ENCODE results near the gene VDR.

The VDR gene

DNA sequence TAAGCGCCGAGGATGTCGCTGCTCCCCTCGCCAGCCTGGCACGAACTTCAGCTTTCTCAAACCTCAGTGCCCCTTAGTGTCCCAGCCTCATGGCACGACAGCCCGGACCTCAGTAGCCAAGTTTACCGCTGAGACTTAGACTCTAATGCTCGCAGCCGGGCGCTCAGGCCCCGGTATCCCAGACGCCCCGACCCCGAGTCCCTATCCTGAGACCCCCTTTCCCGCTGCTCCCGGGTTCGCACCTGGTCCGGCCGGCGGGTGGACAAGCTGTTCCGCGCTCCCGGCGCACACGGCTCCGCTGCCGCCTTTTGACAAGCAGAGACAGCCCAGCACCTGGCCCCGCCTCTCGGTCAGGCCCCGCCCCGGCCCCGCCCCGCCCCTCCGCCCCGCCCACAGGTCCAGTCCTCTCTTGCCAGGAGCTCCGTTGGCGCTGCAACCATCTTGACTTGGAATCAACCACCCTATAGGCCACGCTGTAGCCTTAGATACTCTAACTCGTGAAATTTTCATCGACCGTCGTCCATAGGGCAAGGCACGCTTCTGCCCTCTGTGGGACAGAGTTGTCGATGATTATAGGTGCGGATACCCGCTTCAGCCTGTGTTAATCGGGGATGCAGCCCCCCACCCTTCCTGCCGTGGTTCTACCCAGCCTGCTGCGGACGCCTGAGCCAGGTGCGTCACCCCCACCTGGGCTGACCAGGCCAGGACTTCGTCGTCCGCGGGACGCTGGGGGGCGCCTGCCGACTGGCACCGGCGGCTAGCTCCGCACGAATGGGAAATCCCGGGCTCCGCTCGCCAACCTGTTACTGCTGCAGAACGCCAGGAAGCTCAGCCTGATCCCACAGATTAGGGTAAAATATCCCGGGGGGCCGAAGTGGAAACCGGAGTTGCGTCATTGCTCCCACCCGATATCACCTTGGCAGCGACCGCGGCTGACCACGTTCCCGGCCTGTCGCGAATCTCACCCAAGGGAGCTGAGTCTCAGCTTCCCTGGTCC is at the start of gene VDR:
Gene VDR, minus strand, starts transcription at position 282 of the 997 bp plus-strand sequence. CDS start 25,881 bp downstream, outside the sequence.
- DNase-seq (ENCODE audit: low read depth), result peak; percentile 55

DNA sequence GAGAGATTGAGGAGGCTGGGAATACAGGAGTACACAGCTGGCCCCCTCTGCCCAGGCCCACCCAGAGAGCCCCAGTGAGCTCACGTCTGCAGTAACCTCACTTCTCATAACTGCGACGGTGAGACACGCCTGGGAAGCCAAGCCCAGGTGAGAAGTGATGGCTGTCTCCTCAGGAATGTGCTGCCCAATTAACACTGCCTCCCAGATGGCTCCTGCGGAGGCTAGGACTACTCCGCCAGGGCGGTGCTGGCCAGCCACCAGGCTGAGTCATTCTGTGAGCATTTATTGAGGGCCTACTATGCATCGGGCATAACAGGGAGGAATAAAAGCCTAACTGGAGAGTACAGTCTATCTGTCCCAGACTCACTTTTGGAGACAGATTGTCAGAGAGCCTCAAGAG is 49.3 kb upstream of the VDR start:
- DNase-seq (ENCODE audit: low read depth), result no peak

DNA sequence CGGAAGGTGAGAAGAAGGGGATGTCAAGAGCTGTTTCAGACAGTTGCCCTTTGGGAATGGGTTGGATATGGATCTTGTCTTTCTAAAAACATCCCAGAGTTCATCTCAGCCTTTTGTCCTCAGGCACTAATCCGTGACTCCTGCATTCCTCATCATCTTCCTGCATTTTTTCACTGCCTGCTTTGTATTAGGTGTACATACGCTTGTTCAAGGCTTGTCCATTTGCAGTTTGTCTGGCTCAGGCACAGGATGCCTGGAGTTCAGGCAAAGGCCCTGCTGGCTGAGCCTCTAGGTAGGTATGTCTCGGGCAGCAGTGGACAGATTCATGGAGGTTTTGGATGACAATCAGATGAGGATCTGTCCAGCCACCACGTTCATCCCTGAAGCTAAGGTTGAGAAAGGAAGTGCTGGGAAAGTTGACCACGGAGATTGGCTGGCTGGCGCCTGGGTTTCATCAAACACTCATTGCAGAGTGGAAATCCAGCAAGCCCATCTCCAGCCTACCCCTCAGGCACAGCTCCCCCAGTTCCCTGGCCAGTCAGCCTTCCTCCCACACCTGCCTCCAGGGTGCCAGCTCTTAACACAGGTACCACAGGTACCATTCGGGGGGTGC is 46.2 kb upstream of the VDR start:
- DNase-seq (ENCODE audit: low read depth), result no peak

DNA sequence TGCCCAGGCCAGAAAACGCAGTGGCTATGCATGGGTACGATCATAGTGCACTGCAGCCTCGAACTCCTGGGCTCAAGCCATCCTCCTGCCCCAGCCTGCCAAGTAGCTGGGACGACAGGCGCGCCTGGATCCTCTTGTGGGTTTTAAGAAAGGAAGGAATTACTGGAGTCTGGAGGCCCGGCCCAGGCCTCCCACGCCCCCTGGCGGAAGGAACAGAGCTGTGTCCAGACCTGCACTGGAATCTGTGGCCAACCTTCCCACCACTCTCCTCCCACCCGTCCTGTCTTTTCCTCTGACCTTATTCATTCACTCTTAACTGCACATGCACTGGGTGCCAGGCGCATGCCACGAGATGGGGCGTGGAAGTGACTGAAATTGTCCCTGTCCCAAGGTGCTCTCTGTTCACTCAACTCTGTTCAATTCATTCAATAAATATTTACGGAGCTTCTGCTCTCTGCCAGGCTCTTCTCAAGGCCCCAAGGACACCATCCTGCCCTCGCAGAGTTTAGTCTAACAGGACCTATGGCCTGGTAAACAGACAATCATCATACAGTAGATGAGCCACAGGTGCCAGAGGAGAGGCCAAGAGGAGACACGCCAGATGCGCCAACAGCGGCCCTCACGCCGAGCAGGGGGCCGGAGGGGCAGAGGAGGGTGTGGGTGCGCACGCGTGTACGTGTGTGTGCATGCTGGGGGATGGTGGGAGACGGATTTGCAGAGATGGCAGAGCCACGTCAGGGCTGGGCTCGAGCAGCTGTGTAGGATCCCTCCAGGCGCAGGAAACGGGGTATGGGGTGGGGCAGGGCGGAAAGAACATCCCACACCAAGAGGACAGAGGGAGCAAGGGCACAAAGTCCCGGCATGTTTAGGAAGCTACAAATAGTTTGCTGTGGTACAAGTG is 44.9 kb upstream of the VDR start:
- DNase-seq (ENCODE audit: low read depth), result peak; percentile 64

DNA sequence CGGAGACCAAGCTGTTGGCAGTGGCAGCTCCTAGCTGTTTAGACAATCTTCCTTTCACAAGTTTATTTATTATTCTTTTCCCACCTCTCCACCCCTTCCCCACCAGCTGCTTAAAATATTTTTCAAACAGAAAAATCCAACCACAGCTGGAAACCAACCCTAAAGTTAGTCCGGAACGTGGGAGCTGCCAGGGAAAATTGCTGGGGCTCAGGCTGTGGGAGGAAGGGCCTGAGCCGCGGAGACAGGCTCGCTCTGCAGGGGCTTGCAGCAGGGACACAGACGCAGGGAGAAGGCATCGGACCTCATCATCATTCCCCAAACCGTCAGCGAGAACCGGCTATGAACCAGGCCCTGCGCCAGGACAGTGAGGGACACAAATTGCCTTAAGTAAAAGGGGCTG is 42.5 kb upstream of the VDR start:
- no peak for DNase-seq (ENCODE audit: low read depth)

DNA sequence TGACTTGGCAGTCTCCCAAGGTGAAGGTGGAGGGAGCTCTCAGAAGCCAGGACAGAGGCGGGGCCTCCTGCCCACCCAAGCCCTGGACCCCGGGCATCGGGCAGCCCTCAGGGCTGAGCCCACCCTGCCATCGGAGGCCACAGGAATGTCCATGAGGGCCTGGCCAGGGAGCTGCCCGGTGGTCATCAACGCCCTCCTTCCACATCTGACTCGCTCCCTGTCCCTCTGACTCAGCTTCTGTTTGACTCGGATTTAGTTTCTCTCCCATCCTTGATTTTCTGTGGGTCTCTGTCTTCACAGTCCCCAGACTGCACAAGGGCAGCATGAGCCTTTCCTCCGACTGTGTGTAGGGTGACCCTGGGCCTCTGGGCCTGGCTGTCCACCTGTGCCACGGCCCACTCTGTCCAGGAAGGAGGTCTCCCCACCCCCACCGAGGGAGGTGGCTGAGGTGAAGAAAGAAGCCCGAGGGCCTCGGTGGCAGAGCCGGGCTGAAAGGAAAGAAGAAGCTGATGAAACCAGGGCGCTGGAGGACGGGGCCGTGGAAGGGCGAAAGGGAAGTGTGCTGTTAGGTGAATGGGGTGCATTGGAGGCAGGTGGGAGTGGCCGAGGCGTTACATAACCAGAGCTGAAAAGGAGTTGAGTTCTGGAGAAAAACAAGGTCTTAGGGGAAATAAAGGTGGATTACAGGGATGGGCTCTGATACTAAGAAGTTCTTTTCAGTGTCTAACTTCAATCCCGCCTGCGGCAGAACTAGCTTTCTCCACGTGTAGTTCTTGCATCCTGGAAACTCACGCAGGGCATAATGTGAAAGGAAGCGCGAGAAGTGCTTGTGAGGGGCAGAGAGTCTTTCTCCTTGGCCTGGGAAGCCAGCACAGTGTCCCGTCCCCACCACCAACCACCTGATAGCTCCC is 41.9 kb upstream of the VDR start:
- peak; percentile 20 for DNase-seq (ENCODE audit: low read depth)

DNA sequence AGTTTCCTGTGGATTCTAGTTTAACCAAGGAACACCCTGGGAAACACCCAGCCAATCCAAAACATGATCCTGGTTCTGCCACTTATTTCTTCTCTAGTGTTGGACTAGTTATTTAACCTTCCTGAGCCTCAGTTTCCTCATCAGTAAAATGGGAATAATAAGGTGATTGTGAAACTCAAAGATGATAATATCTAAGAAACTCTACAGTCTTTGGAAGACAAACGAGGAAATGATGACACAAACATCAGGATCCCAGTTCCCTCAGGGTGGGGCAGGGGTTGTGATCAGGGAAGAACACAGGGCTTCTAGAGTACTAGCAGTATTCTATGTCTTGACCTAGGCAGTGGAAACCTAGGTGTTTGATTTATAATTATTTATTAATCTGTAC is 40.5 kb upstream of the VDR start:
- no peak for DNase-seq (ENCODE audit: low read depth)

DNA sequence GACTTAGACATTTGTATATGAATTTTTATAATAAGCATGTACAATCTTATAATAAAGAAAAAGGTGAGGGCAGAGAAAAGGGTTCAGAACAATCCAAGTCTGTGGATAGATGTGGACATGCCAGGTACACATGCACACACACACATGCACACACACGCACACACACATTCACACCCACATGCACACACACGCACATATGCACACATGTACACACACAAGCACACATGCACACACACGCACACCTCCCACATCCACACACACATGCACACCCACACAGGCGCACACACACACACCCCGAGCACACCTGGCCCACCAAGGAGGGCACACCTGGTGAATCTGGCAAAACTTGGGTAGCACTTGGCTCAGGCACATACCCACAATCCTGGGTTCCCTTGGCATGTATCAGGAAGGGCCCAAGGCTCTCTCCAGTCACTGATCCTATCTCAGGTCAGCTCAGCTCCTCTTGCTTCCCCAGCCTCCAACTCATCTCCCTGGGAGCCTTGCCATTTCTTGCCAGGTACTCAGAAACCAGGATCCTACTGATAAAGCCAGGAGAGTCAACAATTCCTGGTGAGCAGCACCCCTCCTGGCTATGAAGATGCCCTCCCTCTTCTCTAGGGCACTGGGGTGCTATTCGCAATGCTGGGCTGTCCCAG is 40.0 kb upstream of the VDR start:
- DNase-seq (ENCODE audit: low read depth), result no peak

DNA sequence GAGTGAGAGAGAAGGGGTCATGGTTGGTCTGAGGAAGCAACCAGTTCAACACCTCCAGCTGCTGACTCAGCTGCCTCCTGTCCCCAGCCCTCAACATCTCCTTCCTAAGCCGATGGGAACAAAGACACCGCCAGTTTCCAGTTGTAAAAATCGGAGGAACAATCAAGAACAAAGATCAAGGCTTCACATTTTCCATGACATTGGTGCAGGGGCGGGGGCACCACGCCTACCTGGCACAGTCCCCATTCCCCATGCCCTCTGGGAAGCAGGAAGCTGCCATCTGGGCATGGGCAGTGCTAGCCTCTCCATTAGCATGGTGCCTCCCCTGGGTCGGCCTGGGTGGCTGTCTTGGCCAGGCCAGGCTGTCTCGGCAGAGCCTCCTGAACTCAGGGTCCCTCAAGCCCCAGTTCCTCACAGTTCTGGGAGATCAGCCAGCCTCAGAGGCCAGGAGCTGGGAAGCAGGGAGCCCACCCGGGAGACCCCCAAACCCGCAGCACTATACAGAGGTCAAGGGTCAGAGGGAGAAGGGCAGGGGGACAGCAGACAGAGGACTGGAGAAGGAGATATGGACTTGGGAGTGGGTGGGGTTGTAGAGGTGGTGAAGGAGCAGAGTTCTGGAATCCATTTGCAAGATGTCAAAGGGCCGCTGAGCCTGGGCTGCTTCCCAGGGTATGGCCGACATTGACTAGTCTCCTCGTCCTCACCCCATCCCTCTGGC is 39.0 kb upstream of the VDR start:
- DNase-seq (ENCODE audit: low read depth), result no peak

DNA sequence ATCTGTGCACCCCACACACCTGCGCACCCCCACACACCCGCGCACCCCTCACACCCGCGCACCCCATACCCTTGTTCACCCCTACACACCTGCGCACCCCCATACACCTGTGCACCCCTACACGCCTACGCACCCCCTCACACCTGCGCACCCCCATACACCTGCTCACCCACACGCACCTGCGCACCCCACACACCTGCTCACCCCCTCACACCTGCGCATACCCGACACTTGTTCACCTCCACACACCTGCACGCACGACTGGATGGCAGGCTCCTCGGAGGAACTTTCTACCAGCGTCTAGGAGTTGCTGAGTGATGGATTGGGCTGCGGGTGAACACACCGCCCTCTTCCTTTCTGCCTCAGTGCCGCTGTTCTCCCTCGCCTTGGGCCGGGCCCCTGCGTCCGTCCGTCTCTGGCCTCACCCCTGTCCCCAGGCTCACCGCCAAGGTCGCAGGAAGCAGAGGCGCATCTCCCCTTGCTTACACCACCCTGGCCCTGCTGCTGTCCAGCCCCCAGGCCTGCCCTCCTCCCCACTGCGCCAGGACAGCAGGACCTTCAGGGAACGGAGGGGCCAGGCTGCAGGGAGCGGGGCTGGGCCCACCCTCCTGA is 37.9 kb upstream of the VDR start:
- no peak for DNase-seq (ENCODE audit: low read depth)

DNA sequence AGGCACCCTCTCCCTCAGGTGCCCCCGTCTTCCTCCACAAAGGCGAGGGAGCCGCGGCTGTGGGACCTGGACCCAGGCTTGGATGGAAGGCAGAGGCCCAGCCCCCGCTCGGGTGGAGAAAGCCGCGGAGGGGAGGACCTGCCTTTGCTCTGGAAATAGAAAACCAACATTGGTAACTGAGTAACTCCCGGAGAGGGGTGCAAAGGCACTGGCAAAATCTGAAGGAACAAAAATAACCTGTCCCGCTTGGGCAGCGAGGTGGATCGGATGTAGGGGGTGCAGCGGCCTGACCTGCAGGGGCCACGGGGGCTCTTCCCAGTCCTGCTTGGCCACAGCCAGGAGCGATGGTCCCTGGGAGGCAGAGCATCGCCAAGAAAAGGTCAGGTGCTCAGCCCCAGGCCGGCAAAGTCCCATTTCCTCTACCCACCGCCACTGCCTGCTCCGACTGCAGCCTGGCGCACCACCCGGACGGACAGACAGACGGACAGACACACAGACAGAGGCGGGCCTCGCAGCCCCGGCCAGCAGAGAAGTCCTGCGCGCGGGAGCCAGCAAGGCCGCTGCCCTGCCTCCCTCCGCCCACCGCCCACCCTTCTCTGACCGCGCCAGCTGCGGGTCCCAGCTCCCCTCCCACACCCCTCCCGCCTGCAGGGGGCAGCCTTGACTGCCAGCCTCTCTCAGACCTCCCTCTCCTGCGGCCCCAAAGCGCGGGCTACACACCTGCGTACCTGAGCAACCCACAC is 37.2 kb upstream of the VDR start:
- DNase-seq (ENCODE audit: low read depth), result no peak

DNA sequence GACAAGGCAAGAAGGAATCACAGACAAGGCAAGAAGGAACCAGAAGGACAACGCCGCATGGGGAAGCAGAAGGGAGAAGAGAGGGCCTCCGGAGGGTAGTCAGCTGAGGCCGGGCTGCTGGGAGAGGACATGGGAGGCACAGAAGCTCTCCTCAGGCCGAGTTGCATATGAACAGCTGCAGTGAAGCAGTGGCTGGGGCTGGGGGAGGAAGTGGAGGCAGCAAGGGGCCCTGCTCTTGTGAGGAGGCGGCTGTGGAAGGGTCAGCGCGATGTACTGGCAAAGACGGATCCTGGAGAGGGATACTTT is 36.6 kb upstream of the VDR start:
- DNase-seq (ENCODE audit: low read depth), result no peak

DNA sequence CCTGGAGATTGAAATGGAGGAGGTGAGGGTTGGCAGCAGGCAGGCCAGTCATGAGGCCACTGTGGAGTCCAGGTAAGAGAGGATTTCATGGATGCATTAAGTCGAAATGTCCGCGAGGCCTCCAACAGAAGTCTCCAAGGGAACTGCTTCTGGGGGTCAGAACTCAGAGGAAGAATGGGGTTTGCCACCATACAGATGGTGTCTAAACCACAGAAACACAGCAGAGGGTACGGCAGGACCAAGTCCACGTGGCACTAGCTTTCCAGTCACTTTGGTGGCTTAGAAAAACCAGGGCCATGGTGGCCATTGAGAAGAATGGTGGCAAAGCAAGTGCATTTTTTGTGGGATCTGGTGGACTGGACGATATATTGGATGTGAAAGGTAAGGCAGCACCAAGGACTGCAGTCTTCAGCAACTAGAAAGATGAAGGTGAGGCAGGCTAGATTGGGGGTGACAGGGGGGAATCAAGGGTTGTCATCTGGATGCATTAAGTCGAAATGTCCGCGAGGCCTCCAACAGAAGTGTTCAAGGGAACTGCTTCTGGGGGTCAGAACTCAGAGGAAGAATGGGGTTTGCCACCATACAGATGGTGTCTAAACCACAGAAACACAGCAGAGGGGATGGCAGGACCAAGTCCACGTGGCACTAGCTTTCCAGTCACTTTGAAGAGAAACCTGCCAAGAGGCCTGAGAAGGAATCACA is 36.1 kb upstream of the VDR start:
- DNase-seq (ENCODE audit: low read depth), result no peak

DNA sequence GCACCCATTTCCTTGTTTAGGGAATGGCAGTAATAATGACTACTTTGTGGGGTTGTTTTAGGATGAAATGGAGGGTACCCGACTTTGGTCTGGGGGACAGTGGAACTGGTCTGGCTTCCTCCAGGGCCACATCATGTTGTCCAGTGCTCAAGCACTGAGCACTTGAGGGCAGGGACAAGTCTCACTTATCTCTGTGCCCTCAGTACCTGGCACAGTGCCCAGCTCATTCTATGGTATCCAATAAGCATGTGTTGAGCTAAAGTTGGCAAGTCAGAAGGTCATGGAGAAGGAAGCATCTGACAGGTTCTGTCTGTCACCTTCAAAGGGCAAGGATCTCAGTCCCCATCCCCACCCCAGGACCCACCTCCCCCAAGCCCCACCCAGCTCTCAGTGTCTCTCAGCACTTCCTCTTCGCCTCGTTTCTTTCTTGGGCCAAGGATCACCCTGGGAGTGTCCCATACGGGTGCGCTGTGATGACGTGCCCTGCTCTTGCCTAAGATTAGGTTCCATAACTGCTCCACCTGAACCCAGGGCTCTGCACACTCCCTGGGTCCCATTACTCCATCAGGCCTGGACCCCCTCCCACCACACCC is 34.3 kb upstream of the VDR start:
- DNase-seq (ENCODE audit: low read depth), result no peak

DNA sequence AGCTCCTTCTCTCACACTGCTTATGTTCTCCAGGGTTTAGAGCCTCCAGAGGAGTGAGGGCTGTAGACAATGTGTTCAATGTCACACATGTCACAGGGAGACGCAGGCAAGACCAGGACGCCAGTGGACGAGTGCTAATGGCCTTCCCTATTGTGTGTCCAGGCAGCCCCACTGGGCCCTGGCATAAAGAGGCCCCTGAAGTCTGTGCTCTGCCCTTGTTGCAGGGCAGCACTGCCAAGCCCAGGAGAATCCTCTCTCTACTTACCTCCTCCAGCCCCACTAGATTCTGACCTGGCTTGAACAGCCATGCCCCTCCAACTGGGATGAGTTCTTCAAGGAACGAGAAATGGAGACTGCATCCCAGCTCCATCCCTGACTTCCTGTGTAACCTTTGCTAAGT is 33.8 kb upstream of the VDR start:
- no peak for DNase-seq (ENCODE audit: low read depth)

DNA sequence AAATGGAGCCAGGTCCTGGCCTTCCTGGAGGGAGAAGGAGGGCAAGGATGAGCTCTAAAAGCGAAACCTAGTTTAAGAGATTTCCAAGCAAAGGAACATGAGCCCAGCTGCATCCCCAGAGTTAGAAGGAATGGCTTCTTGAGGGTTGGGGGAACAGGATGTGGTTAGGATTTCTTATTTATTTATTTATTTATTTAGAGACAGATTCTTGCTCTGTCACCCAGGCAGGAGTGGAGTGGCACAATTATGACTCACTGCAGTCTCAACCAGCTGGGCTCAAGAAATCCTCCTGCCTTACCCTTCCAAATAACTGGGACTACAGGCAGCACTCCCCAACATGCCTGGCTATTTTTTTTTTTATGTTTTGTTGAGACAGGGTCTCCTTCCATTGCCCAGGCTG is 33.3 kb upstream of the VDR start:
- DNase-seq (ENCODE audit: low read depth), result peak; percentile 11

DNA sequence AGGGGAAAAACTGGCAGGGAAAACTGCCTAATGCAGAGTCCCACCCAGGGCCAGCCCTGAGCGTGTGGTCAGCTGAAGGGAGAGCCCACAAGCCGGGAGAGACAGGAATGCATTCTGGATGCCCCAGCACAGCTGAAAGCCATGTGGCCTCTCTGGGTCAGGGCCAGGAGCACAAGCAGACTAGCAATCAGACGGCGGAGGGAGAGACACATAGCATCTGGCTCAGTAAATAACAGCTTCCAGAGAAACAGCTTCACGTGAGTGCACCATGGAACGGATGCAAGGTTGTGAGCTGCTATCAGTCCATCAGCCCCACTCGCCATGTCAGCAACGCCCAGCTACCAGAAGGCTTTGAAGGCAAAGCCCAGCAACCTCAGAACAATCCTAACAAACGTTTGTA is 30.4 kb upstream of the VDR start:
- peak; percentile 72 for DNase-seq (ENCODE audit: low read depth)

DNA sequence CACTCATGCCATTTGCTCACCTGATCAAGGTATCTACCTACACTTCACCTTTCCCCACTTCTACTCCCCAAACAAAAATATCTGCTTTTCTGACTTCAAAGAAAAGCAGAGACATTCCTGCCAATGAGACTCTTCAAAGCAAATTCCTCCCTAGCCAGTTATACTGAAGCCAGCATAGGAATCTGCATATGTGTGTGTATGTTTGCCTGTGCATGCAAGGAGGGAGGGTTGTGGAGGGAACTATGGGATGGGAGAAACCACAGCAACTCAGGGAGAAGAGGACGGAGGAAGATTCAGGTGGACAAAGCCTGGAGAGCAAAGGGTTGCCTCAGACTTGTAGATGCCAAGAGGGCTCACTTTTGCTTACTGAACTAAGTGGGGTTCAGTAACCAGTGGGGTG is 26.4 kb upstream of the VDR start:
- DNase-seq (ENCODE audit: low read depth), result no peak
